Measurements from ENCODE around the gene PPM1E.
"Not testable (repeated sequence)": the region's sequence is repeated elsewhere in the genome, so short reads cannot be mapped to it uniquely, and the experiment has no call there.

The PPM1E gene

GRCh38 chr17:58918072-58918471 is 162.4 kb downstream of the PPM1E start:
- Histone ChIP-seq H3K27ac (ENCODE audit: insufficient read depth, low read length, poor library complexity, severe bottlenecking) (no peak overlapping the region), H3K27me3 (replicated peaks; ENCODE audit: control insufficient read depth, insufficient read depth, low read length, poor library complexity, severe bottlenecking) (peaks cover 4% of the 10 kb centered on the region), H3K9me3 (ENCODE audit: control insufficient read depth, low read length) (no peaks in the 10 kb centered on the region), H3K4me1 (ENCODE audit: control insufficient read depth, insufficient read depth, low read length, poor library complexity, severe bottlenecking) (no peaks in the 10 kb centered on the region), H3K4me3 (ENCODE audit: insufficient read depth, low read depth, low read length, poor library complexity, severe bottlenecking) (no peak overlapping the region), H3K36me3 (ENCODE audit: control insufficient read depth, insufficient read depth, low read length) (no peaks in the 10 kb centered on the region)
- DNase-seq = no peak

- Histone ChIP-seq H3K4me1 (ENCODE audit: control insufficient read depth, insufficient read depth, low read length, poor library complexity, severe bottlenecking) (no peaks in the 10 kb centered on the region), H3K9me3 (ENCODE audit: control insufficient read depth, low read length) (no peaks in the 10 kb centered on the region), H3K4me3 (ENCODE audit: insufficient read depth, low read depth, low read length, poor library complexity, severe bottlenecking) (no peak overlapping the region), H3K27me3 (replicated peaks; ENCODE audit: control insufficient read depth, insufficient read depth, low read length, poor library complexity, severe bottlenecking) (peaks cover 4% of the 10 kb centered on the region), H3K36me3 (ENCODE audit: control insufficient read depth, insufficient read depth, low read length) (no peaks in the 10 kb centered on the region), H3K27ac (ENCODE audit: insufficient read depth, low read length, poor library complexity, severe bottlenecking) (no peak overlapping the region)
- no peak for DNase-seq
Observed at GRCh38 chr17:58918884-58919283, 163.2 kb downstream of the PPM1E start.

GRCh38 chr17:58920773-58921172 is 165.1 kb downstream of the PPM1E start:
- no peak for DNase-seq
- H3K4me1 ChIP-seq (ENCODE audit: control insufficient read depth, insufficient read depth, low read length, poor library complexity, severe bottlenecking) = no peaks in the 10 kb centered on the region
- H3K9me3 ChIP-seq (ENCODE audit: control insufficient read depth, low read length) = no peaks in the 10 kb centered on the region
- H3K27ac ChIP-seq (ENCODE audit: insufficient read depth, low read length, poor library complexity, severe bottlenecking) = no peak overlapping the region
- no peak overlapping the region for H3K4me3 ChIP-seq (ENCODE audit: insufficient read depth, low read depth, low read length, poor library complexity, severe bottlenecking)
- no peaks in the 10 kb centered on the region for H3K36me3 ChIP-seq (ENCODE audit: control insufficient read depth, insufficient read depth, low read length)
- no peaks in the 10 kb centered on the region for H3K27me3 ChIP-seq (replicated peaks; ENCODE audit: control insufficient read depth, insufficient read depth, low read length, poor library complexity, severe bottlenecking)

GRCh38 chr17:58932956-58933355 is 177.3 kb downstream of the PPM1E start:
- Histone ChIP-seq H3K27me3 (replicated peaks; ENCODE audit: control insufficient read depth, insufficient read depth, low read length, poor library complexity, severe bottlenecking) (no peaks in the 10 kb centered on the region), H3K36me3 (ENCODE audit: control insufficient read depth, insufficient read depth, low read length) (no peaks in the 10 kb centered on the region), H3K27ac (ENCODE audit: insufficient read depth, low read length, poor library complexity, severe bottlenecking) (no peak overlapping the region), H3K4me3 (ENCODE audit: insufficient read depth, low read depth, low read length, poor library complexity, severe bottlenecking) (no peak overlapping the region), H3K9me3 (ENCODE audit: control insufficient read depth, low read length) (no peaks in the 10 kb centered on the region), H3K4me1 (ENCODE audit: control insufficient read depth, insufficient read depth, low read length, poor library complexity, severe bottlenecking) (no peaks in the 10 kb centered on the region)
- DNase-seq = no peak

GRCh38 chr17:58936295-58936694 is 180.6 kb downstream of the PPM1E start:
- Histone ChIP-seq H3K4me3 (ENCODE audit: insufficient read depth, low read depth, low read length, poor library complexity, severe bottlenecking) (no peak overlapping the region), H3K27ac (ENCODE audit: insufficient read depth, low read length, poor library complexity, severe bottlenecking) (no peak overlapping the region), H3K9me3 (ENCODE audit: control insufficient read depth, low read length) (no peaks in the 10 kb centered on the region), H3K4me1 (ENCODE audit: control insufficient read depth, insufficient read depth, low read length, poor library complexity, severe bottlenecking) (no peaks in the 10 kb centered on the region), H3K27me3 (replicated peaks; ENCODE audit: control insufficient read depth, insufficient read depth, low read length, poor library complexity, severe bottlenecking) (no peaks in the 10 kb centered on the region), H3K36me3 (ENCODE audit: control insufficient read depth, insufficient read depth, low read length) (no peaks in the 10 kb centered on the region)
- no peak for DNase-seq

GRCh38 chr17:58944166-58944565 is 188.5 kb downstream of the PPM1E start:
- Histone ChIP-seq H3K36me3 (ENCODE audit: control insufficient read depth, insufficient read depth, low read length) (no peaks in the 10 kb centered on the region), H3K9me3 (ENCODE audit: control insufficient read depth, low read length) (no peaks in the 10 kb centered on the region), H3K4me3 (ENCODE audit: insufficient read depth, low read depth, low read length, poor library complexity, severe bottlenecking) (no peak overlapping the region), H3K27ac (ENCODE audit: insufficient read depth, low read length, poor library complexity, severe bottlenecking) (no peak overlapping the region), H3K27me3 (replicated peaks; ENCODE audit: control insufficient read depth, insufficient read depth, low read length, poor library complexity, severe bottlenecking) (no peaks in the 10 kb centered on the region), H3K4me1 (ENCODE audit: control insufficient read depth, insufficient read depth, low read length, poor library complexity, severe bottlenecking) (no peaks in the 10 kb centered on the region)
- no peak for DNase-seq

- DNase-seq = no peak
- H3K27ac ChIP-seq (ENCODE audit: insufficient read depth, low read length, poor library complexity, severe bottlenecking) = no peak overlapping the region
- no peaks in the 10 kb centered on the region for H3K36me3 ChIP-seq (ENCODE audit: control insufficient read depth, insufficient read depth, low read length)
- H3K4me3 ChIP-seq (ENCODE audit: insufficient read depth, low read depth, low read length, poor library complexity, severe bottlenecking) = no peak overlapping the region
- no peaks in the 10 kb centered on the region for H3K27me3 ChIP-seq (replicated peaks; ENCODE audit: control insufficient read depth, insufficient read depth, low read length, poor library complexity, severe bottlenecking)
- peaks cover 3% of the 10 kb centered on the region for H3K9me3 ChIP-seq (ENCODE audit: control insufficient read depth, low read length)
- no peaks in the 10 kb centered on the region for H3K4me1 ChIP-seq (ENCODE audit: control insufficient read depth, insufficient read depth, low read length, poor library complexity, severe bottlenecking)
Observed at GRCh38 chr17:58947411-58947810, 191.8 kb downstream of the PPM1E start.

GRCh38 chr17:58947824-58948223 is 192.2 kb downstream of the PPM1E start:
- no peaks in the 10 kb centered on the region for H3K36me3 ChIP-seq (ENCODE audit: control insufficient read depth, insufficient read depth, low read length)
- H3K4me1 ChIP-seq (ENCODE audit: control insufficient read depth, insufficient read depth, low read length, poor library complexity, severe bottlenecking) = no peaks in the 10 kb centered on the region
- no peak overlapping the region for H3K27ac ChIP-seq (ENCODE audit: insufficient read depth, low read length, poor library complexity, severe bottlenecking)
- no peaks in the 10 kb centered on the region for H3K27me3 ChIP-seq (replicated peaks; ENCODE audit: control insufficient read depth, insufficient read depth, low read length, poor library complexity, severe bottlenecking)
- peaks cover 3% of the 10 kb centered on the region for H3K9me3 ChIP-seq (ENCODE audit: control insufficient read depth, low read length)
- H3K4me3 ChIP-seq (ENCODE audit: insufficient read depth, low read depth, low read length, poor library complexity, severe bottlenecking) = no peak overlapping the region
- DNase-seq = no peak

- DNase-seq; H3K4me1 ChIP-seq (ENCODE audit: control insufficient read depth, insufficient read depth, low read length, poor library complexity, severe bottlenecking); H3K27me3 ChIP-seq (replicated peaks; ENCODE audit: control insufficient read depth, insufficient read depth, low read length, poor library complexity, severe bottlenecking): not testable (repeated sequence)
Observed at GRCh38 chr17:58954358-58954757, 198.7 kb downstream of the PPM1E start.

GRCh38 chr17:58956997-58957724 is 201.5 kb downstream of the PPM1E start:
- H3K27ac ChIP-seq (ENCODE audit: insufficient read depth, low read length, poor library complexity, severe bottlenecking) = no peak overlapping the region
- H3K27me3 ChIP-seq (replicated peaks; ENCODE audit: control insufficient read depth, insufficient read depth, low read length, poor library complexity, severe bottlenecking) = no peaks in the 10 kb centered on the region
- no peaks in the 10 kb centered on the region for H3K36me3 ChIP-seq (ENCODE audit: control insufficient read depth, insufficient read depth, low read length)
- H3K4me1 ChIP-seq (ENCODE audit: control insufficient read depth, insufficient read depth, low read length, poor library complexity, severe bottlenecking) = no peaks in the 10 kb centered on the region
- no peak for DNase-seq
- no peak overlapping the region for H3K4me3 ChIP-seq (ENCODE audit: insufficient read depth, low read depth, low read length, poor library complexity, severe bottlenecking)
- no peaks in the 10 kb centered on the region for H3K9me3 ChIP-seq (ENCODE audit: control insufficient read depth, low read length)

More at GRCh38 chr17:58954358-58954757, 198.7 kb downstream of the PPM1E start:
- H3K4me3 ChIP-seq (ENCODE audit: insufficient read depth, low read depth, low read length, poor library complexity, severe bottlenecking); H3K36me3 ChIP-seq (ENCODE audit: control insufficient read depth, insufficient read depth, low read length); H3K27ac ChIP-seq (ENCODE audit: insufficient read depth, low read length, poor library complexity, severe bottlenecking); H3K9me3 ChIP-seq (ENCODE audit: control insufficient read depth, low read length): not testable (repeated sequence)
